ENCODE measurements around the gene LRRC8C.

The LRRC8C gene

GRCh38 chr1:89631816-89632656 lies 884 bp upstream of the LRRC8C start:
- no peak for DNase-seq (ENCODE audit: extremely low spot score)
- no peak for TF ChIP-seq CTCF (IDR thresholded peaks at IDR 0.05; ENCODE audit: control extremely low read depth, extremely low read depth, low read depth, missing control alignments)
- POLR2A ChIA-PET, result no interaction called here
- CTCF ChIA-PET, result interaction anchor here (1.0 to 10.3 kb wide), 8 partner anchors 9 to 132 kb away, joined by 3 to 105 read pairs (median 8); no protein-coding TSS in a partner anchor

- no peak for TF ChIP-seq CTCF (IDR thresholded peaks at IDR 0.05; ENCODE audit: control extremely low read depth, extremely low read depth, low read depth, missing control alignments)
- peak; percentile 53 for DNase-seq (ENCODE audit: extremely low spot score)
- ChIA-PET POLR2A (no interaction called here), CTCF (interaction anchor here (0.7 to 10.3 kb wide), 9 partner anchors 11 to 149 kb away, joined by 3 to 105 read pairs (median 4); no protein-coding TSS in a partner anchor)
These were observed 404 bp downstream of the LRRC8C start for GRCh38 chr1:89633248-89633799.

GRCh38 chr1:89633800-89634625 lies 1.1 kb downstream of the LRRC8C start:
- peak; percentile 19 for DNase-seq (ENCODE audit: extremely low spot score)
- TF ChIP-seq CTCF (IDR thresholded peaks at IDR 0.05; ENCODE audit: control extremely low read depth, extremely low read depth, low read depth, missing control alignments), result no peak
- CTCF ChIA-PET, result interaction anchor here (0.9 to 10.3 kb wide), 6 partner anchors 20 to 148 kb away, joined by 3 to 105 read pairs (median 3); no protein-coding TSS in a partner anchor
- POLR2A ChIA-PET, result no interaction called here

- DNase-seq (ENCODE audit: extremely low spot score), result no peak
- ChIA-PET CTCF (interaction anchor here (0.8 to 10.3 kb wide), 9 partner anchors 9 to 128 kb away, joined by 3 to 105 read pairs (median 5); no protein-coding TSS in a partner anchor), POLR2A (no interaction called here)
- TF ChIP-seq CTCF (IDR thresholded peaks at IDR 0.05; ENCODE audit: control extremely low read depth, extremely low read depth, low read depth, missing control alignments), result no peak
These were observed 3.2 kb downstream of the LRRC8C start for GRCh38 chr1:89635825-89636815.

GRCh38 chr1:89637496-89637895 lies 4.6 kb downstream of the LRRC8C start:
- TF ChIP-seq CTCF (IDR thresholded peaks at IDR 0.05; ENCODE audit: control extremely low read depth, extremely low read depth, low read depth, missing control alignments), result no peak
- ChIA-PET CTCF (interaction anchor here (1.3 to 1.9 kb wide), 5 partner anchors 10 to 167 kb away, joined by 3 to 9 read pairs (median 4); no protein-coding TSS in a partner anchor), POLR2A (no interaction called here)
- no peak for DNase-seq (ENCODE audit: extremely low spot score)

Data from GM10248 (cell line).